ENCODE measurements around the gene CCDC13. TPM values are rescaled to one million over a fixed set of nuclear protein-coding genes. Genes with fewer than 3 reads are reported as not detected.

CCDC13 gene
- total RNA-seq, 1 donor from 2014 or later = 0.40 TPM

DNA sequence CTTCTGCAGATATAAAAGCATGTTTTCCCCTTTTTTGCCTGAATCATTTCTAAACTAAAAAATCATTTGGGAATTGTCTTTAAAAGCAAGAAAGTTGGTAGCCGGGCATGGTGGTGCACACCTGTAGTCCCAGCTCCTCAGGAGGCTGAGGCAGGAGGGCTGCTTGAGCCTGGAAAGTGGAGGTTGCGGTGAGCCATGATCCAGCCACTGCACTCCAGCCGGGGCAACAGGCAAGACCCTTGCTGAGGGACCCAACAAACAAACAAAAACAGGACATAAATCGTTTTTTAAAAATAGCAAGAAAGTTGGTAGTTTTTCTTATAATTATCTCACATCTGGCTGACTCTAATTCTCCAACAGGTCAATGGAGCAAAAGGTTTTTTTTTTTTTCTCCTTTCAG, 28.7 kb upstream of the CCDC13 start:
- TF ChIP-seq, protein P1, sequence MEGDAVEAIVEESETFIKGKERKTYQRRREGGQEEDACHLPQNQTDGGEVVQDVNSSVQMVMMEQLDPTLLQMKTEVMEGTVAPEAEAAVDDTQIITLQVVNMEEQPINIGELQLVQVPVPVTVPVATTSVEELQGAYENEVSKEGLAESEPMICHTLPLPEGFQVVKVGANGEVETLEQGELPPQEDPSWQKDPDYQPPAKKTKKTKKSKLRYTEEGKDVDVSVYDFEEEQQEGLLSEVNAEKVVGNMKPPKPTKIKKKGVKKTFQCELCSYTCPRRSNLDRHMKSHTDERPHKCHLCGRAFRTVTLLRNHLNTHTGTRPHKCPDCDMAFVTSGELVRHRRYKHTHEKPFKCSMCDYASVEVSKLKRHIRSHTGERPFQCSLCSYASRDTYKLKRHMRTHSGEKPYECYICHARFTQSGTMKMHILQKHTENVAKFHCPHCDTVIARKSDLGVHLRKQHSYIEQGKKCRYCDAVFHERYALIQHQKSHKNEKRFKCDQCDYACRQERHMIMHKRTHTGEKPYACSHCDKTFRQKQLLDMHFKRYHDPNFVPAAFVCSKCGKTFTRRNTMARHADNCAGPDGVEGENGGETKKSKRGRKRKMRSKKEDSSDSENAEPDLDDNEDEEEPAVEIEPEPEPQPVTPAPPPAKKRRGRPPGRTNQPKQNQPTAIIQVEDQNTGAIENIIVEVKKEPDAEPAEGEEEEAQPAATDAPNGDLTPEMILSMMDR (IDR thresholded peaks at IDR 0.05) = no peak
- H3K9me3 Mint-ChIP-seq (ENCODE audit: low read depth) = no peaks in the 10 kb centered on the region
- no peak for DNase-seq (ENCODE audit: low spot score)
- peaks cover 2% of the 10 kb centered on the region for H3K27me3 Mint-ChIP-seq (ENCODE audit: low read depth)
- peaks cover 38% of the 10 kb centered on the region for H3K4me1 Mint-ChIP-seq (ENCODE audit: low read depth)
- H3K36me3 Mint-ChIP-seq (ENCODE audit: low read depth) = no peaks in the 10 kb centered on the region
- no peak overlapping the region for H3K27ac Mint-ChIP-seq (ENCODE audit: unreplicated experiment)
- H3K4me3 Mint-ChIP-seq (ENCODE audit: unreplicated experiment) = no peak overlapping the region

- DNase-seq (ENCODE audit: low spot score) = no peak
- H3K4me1 Mint-ChIP-seq (ENCODE audit: low read depth) = peaks cover 38% of the 10 kb centered on the region
- TF ChIP-seq, protein P1 (IDR thresholded peaks at IDR 0.05) = no peak
- H3K4me3 Mint-ChIP-seq (ENCODE audit: unreplicated experiment) = no peak overlapping the region
- H3K36me3 Mint-ChIP-seq (ENCODE audit: low read depth) = peaks cover 2% of the 10 kb centered on the region
- peaks cover 2% of the 10 kb centered on the region for H3K27me3 Mint-ChIP-seq (ENCODE audit: low read depth)
- H3K27ac Mint-ChIP-seq (ENCODE audit: unreplicated experiment) = no peak overlapping the region
- no peaks in the 10 kb centered on the region for H3K9me3 Mint-ChIP-seq (ENCODE audit: low read depth)
These were observed 28.1 kb upstream of the CCDC13 start for GRCh38 chr3:42801048-42801620.

GRCh38 chr3:42800251-42800650, 27.2 kb upstream of the CCDC13 start:
- no peak for DNase-seq (ENCODE audit: low spot score)
- TF ChIP-seq, protein P1 (IDR thresholded peaks at IDR 0.05) = no peak
- Mint-ChIP-seq H3K9me3 (ENCODE audit: low read depth) (no peaks in the 10 kb centered on the region), H3K27me3 (ENCODE audit: low read depth) (no peaks in the 10 kb centered on the region), H3K27ac (ENCODE audit: unreplicated experiment) (no peak overlapping the region), H3K4me3 (ENCODE audit: unreplicated experiment) (no peak overlapping the region), H3K4me1 (ENCODE audit: low read depth) (peaks cover 34% of the 10 kb centered on the region), H3K36me3 (ENCODE audit: low read depth) (peaks cover 2% of the 10 kb centered on the region)

DNA sequence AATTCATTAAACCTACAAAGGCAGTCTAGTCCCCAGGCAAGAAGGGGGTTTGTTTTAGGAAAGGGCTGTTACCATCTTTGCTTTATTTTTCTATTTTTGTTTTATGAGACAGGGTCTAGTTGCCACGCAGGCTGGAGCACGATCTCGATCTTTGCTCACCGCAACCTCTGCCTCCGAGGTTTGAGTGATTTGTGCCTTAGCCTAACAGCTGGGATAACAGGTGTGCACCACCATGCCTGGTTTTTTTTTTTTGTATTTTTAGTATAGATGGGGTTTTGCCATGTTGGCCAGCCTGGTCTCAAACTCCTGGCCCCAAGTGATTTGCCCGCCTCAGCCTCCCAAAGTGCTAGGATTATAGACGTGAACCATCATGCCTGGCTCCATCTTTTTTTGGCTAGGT, 26.3 kb upstream of the CCDC13 start:
- Mint-ChIP-seq H3K36me3 (ENCODE audit: low read depth) (peaks cover 2% of the 10 kb centered on the region), H3K4me1 (ENCODE audit: low read depth) (peaks cover 29% of the 10 kb centered on the region), H3K27me3 (ENCODE audit: low read depth) (no peaks in the 10 kb centered on the region), H3K4me3 (ENCODE audit: unreplicated experiment) (no peak overlapping the region), H3K27ac (ENCODE audit: unreplicated experiment) (no peak overlapping the region), H3K9me3 (ENCODE audit: low read depth) (no peaks in the 10 kb centered on the region)
- TF ChIP-seq, protein P1 (IDR thresholded peaks at IDR 0.05) = no peak
- DNase-seq (ENCODE audit: low spot score) = no peak

DNA sequence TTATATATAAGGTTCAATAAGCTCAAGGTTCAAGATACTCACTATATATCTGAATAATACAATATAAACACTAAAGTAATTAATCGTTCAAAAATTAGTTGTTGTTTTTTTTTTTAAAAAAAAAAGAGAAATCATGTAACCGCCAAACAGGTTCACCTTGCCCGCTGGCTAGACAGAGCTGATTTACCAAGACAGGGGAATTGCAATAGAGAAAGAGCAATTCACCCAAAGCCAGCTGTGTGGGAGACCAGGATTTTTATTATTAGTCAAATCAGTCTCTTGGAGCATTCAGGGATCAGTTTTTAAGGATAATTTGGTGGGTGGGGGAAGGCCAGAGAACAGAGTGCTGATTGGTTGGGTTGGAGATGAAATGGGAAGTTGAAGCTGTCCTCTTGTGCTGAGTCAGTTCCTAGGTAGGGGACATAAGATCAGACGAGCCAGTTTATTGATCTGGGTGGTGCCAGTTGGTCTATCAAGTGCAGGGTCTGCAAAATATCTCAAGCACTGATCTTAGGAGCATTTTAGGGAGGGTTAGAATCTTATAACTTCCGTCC, 23.4 kb upstream of the CCDC13 start:
- Mint-ChIP-seq H3K27me3 (ENCODE audit: low read depth) (no peaks in the 10 kb centered on the region), H3K36me3 (ENCODE audit: low read depth) (peaks cover 5% of the 10 kb centered on the region), H3K27ac (ENCODE audit: unreplicated experiment) (no peak overlapping the region), H3K4me3 (ENCODE audit: unreplicated experiment) (no peak overlapping the region), H3K4me1 (ENCODE audit: low read depth) (peaks cover 11% of the 10 kb centered on the region), H3K9me3 (ENCODE audit: low read depth) (no peaks in the 10 kb centered on the region)
- no peak for DNase-seq (ENCODE audit: low spot score)
- TF ChIP-seq, protein P1 (IDR thresholded peaks at IDR 0.05) = no peak
